Measurements from ENCODE around the gene BOD1. TPM values are rescaled to one million over a fixed set of nuclear protein-coding genes. Genes with fewer than 3 reads are reported as not detected.

Gene BOD1
- total and polyA plus RNA-seq, 2 of the 8 experiments (the other 6 are each of a cell fraction or from before 2014, with no cell fraction given): 107 to 149 TPM

DNA sequence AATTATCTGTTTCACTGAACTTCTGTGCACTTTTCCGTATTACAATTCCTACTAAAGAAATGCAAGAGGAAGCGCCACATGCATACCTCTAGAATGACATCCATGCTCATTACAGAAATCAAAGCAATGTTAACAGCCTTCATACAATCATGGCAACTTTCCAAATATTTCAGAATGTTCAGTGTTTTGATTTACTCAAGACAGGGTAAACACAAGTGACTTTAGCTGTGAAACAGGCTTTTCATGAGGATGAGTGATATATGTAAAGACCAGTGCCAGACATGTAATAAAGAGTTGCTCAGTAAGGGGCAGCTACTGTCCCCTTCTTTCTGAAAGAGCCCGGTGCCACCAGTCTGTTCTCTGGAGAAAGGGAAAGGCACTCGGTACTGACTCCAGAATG, 4.7 kb downstream of the BOD1 start (continued):
- TF ChIP-seq CHD7 (IDR thresholded peaks at IDR 0.05; ENCODE audit: insufficient replicate concordance, low read length) (no peak), HDAC2 (IDR thresholded peaks at IDR 0.05; ENCODE audit: borderline replicate concordance in 1 of 2, low read depth in 2 of 2, low read length in 2 of 2) (no peak), POLR2AphosphoS5 (IDR thresholded peaks at IDR 0.05; ENCODE audit: low read depth, low read length) (no peak), RNF2 (IDR thresholded peaks at IDR 0.05; ENCODE audit: borderline replicate concordance, low read depth, low read length, missing control alignments, poor library complexity, severe bottlenecking) (no peak), TAF1 (IDR thresholded peaks at IDR 0.05; ENCODE audit: low read depth, low read length) (no peak), ZNF274 (IDR thresholded peaks at IDR 0.05; ENCODE audit: borderline replicate concordance, extremely low read depth, low read length) (no peak), HDAC6 (IDR thresholded peaks at IDR 0.05; ENCODE audit: low read depth, low read length) (no peak), CHD2 (IDR thresholded peaks at IDR 0.05; ENCODE audit: low read length) (no peak), CBX5 (IDR thresholded peaks at IDR 0.05; ENCODE audit: low read depth, low read length) (no peak)

All from H1 (cell line).